IPS-11a (cell line): ENCODE measurements around the gene S1PR2.
"Not testable (repeated sequence)": the region's sequence is repeated elsewhere in the genome, so short reads cannot be mapped to it uniquely, and the experiment has no call there.

Experiments
- H3K4me3 ChIP-seq: one replicate; pipeline ENCODE4 v1.5.1; 2013; ENCODE audit warnings: low read depth, low read length, control low read depth

The S1PR2 gene

GRCh38 chr19:10192922-10193321, 38.2 kb downstream of the S1PR2 start:
- H3K4me3 ChIP-seq: no peak overlapping the region

GRCh38 chr19:10191347-10191746, 39.8 kb downstream of the S1PR2 start:
- H3K4me3 ChIP-seq: no peak overlapping the region

GRCh38 chr19:10190026-10190425, 41.1 kb downstream of the S1PR2 start:
- H3K4me3 ChIP-seq: no peak overlapping the region

- H3K4me3 ChIP-seq: no peak overlapping the region
Observed at GRCh38 chr19:10189616-10190015, 41.5 kb downstream of the S1PR2 start.

GRCh38 chr19:10187315-10187714, 43.8 kb downstream of the S1PR2 start:
- no peak overlapping the region for H3K4me3 ChIP-seq

- no peak overlapping the region for H3K4me3 ChIP-seq
Observed at GRCh38 chr19:10184636-10185035, 46.5 kb downstream of the S1PR2 start.

GRCh38 chr19:10183926-10184325, 47.2 kb downstream of the S1PR2 start:
- H3K4me3 ChIP-seq: no peak overlapping the region

GRCh38 chr19:10182847-10183246, 48.3 kb downstream of the S1PR2 start:
- H3K4me3 ChIP-seq: no peak overlapping the region

GRCh38 chr19:10182076-10182475, 49.1 kb downstream of the S1PR2 start:
- H3K4me3 ChIP-seq: no peak overlapping the region

GRCh38 chr19:10180459-10180858, 50.7 kb downstream of the S1PR2 start:
- H3K4me3 ChIP-seq: no peak overlapping the region

GRCh38 chr19:10180024-10180423, 51.1 kb downstream of the S1PR2 start:
- H3K4me3 ChIP-seq: not testable (repeated sequence)

- H3K4me3 ChIP-seq: no peak overlapping the region
Observed at GRCh38 chr19:10173527-10173926, 57.6 kb downstream of the S1PR2 start.
